Esophagus squamous epithelium (tissue), 5 donors: Measurements from ENCODE around the gene RASA3. TPM values are rescaled to one million over a fixed set of nuclear protein-coding genes. Genes with fewer than 3 reads are reported as not detected.

Experiments
- DNase-seq: peaks from one replicate; lab custom pipeline; 2025; lab: John Stamatoyannopoulos, UW
- H3K27ac ChIP-seq, 4 donors: fragments of 200-600 bp; sonication (generic); one replicate each; pipeline ENCODE4 v1.5.1; 2016 to 2019; ENCODE audit warnings: mild to moderate bottlenecking in 1 of 4
- H3K27me3 ChIP-seq, 4 donors: fragments of 200-600 bp; sonication (generic); 1 replicate in 3 of 4; 2 replicates in 1 of 4; pipeline versions ENCODE4 v1.5.1 to v1.6.0; 2017 to 2021; ENCODE audit warnings: antibody characterized with exemption in 1 of 4
- H3K36me3 ChIP-seq, 3 donors: fragments of 200-600 bp; sonication (generic); one replicate each; pipeline ENCODE4 v1.5.1; 2016 to 2019
- H3K4me1 ChIP-seq, 3 donors: fragments of 200-600 bp; sonication (generic); one replicate each; pipeline ENCODE4 v1.5.1; 2017 to 2019
- H3K4me3 ChIP-seq, 4 donors: fragments of 200-600 bp; sonication (generic); 1 replicate in 3 of 4; 2 replicates in 1 of 4; pipeline ENCODE4 v1.5.1; 2016 to 2019; ENCODE audit warnings: mild to moderate bottlenecking in 2 of 4, moderate library complexity in 1 of 4
- H3K9me3 ChIP-seq, 3 donors: fragments of 200-600 bp; sonication (generic); one replicate each; pipeline ENCODE4 v1.5.1; 2016 to 2019
- POLR2A ChIP-seq, 4 donors: fragments of 450-650 bp; IDR thresholded peaks; one replicate each; pipeline ENCODE4 v1.6.1; 2017; ENCODE audit warnings: antibody characterized with exemption in 4 of 4, mild to moderate bottlenecking in 4 of 4, moderate library complexity in 3 of 4
- WGBS, 2 donors: methylation state at CpG; one replicate each; pipeline ENCODE4 v1.1.5; 2018; 5-methylcytosine and 5-hydroxymethylcytosine counted together
- intact Hi-C: fragments of 100-400 bp; cut with DNase I; formaldehyde crosslinking; loops from one replicate; pipeline ENCODE4 v1.15.0; 2022
- total RNA-seq, 4 donors: library from RNA; depleted of rRNA; stranded (reverse); fragments of >200 nt; gene quantifications; one replicate each; pipeline ENCODE4 v1.1.0, GENCODE V29; 2016
- TF ChIP-seq, protein P1 (sequence below), 6 experiments: fragments of 450-650 bp in 4 of 6; fragments of 200-600 bp in 2 of 6; sonication (generic) in 2 of 6; IDR thresholded peaks; one replicate each; pipeline ENCODE4 v1.5.1; 2016 to 2019; ENCODE audit warnings: antibody characterized with exemption in 6 of 6, mild to moderate bottlenecking in 4 of 6, moderate library complexity in 4 of 6
- donor health status: DM: yes; HTN: yes; CAD: no.

The RASA3 gene
- total RNA-seq, 4 donors from 2014 or later, result 1.4 to 8.8 (median 3.1) TPM

- DNase-seq, result no peak
- peaks cover 0 to 12% (median 0%) of the 10 kb centered on the region in 3 donors for H3K36me3 ChIP-seq
- H3K4me3 ChIP-seq, result no peak overlapping the region
- peaks cover 14 to 36% (median 22%) of the 10 kb centered on the region in 3 donors for H3K4me1 ChIP-seq
- no peak for TF ChIP-seq POLR2A (IDR thresholded peaks at IDR 0.05)
- TF ChIP-seq, protein P1, sequence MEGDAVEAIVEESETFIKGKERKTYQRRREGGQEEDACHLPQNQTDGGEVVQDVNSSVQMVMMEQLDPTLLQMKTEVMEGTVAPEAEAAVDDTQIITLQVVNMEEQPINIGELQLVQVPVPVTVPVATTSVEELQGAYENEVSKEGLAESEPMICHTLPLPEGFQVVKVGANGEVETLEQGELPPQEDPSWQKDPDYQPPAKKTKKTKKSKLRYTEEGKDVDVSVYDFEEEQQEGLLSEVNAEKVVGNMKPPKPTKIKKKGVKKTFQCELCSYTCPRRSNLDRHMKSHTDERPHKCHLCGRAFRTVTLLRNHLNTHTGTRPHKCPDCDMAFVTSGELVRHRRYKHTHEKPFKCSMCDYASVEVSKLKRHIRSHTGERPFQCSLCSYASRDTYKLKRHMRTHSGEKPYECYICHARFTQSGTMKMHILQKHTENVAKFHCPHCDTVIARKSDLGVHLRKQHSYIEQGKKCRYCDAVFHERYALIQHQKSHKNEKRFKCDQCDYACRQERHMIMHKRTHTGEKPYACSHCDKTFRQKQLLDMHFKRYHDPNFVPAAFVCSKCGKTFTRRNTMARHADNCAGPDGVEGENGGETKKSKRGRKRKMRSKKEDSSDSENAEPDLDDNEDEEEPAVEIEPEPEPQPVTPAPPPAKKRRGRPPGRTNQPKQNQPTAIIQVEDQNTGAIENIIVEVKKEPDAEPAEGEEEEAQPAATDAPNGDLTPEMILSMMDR (IDR thresholded peaks at IDR 0.05), result no peak
- H3K9me3 ChIP-seq, result no peaks in the 10 kb centered on the region
- H3K27me3 ChIP-seq, result peaks cover 0 to 34% (median 0%) of the 10 kb centered on the region in 4 donors
- H3K27ac ChIP-seq, result no peak overlapping the region
- intact Hi-C loops, result no loop called here
- WGBS, 2 donors, result 91 to 92% methylated on average over 17 to 24 of the region's 29 CpGs
Observed at GRCh38 chr13:114074671-114075315, 57.6 kb downstream of the RASA3 start.

DNA sequence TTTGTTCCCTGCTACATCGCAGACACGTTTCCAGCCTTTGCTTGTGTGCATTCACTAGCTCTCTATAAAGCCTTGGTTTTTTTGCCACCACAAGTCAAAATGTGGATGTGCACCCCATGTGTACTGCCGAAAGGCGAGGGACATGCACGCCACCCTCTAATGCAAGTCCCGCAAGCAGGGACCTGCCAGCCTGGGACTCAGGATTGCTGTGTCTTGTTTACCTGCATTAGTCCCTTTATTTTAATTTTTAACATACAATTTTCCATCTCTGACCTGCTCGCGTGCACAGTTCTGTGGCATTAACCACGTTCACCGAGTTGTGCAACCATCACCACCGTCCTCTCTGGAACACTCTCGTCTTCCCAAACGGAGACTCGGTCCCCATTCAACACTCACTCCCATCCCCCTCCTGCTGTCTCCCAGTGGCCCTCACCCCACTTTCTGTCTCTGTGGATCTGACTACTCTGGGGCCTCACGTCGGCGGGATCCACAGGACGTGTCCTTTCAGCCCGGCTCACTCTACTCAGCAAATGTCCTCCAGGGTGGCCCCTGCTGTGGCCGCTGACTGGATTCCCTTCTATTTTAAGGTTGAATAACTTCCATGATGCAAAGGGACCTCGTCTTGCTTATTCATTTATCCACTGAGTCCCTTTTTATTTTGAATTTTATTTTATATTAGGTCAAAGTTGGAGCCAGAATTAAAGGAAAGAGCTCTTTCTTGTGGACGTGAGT lies 58.4 kb downstream of the RASA3 start:
- Histone ChIP-seq H3K4me1 (peaks cover 11 to 32% (median 20%) of the 10 kb centered on the region in 3 donors), H3K9me3 (no peaks in the 10 kb centered on the region), H3K27ac (no peak overlapping the region), H3K36me3 (peaks cover 0 to 12% (median 0%) of the 10 kb centered on the region in 3 donors), H3K4me3 (no peak overlapping the region), H3K27me3 (peaks cover 0 to 32% (median 0%) of the 10 kb centered on the region in 4 donors)
- WGBS, 2 donors, result 88 to 89% methylated on average over 22 of the region's 22 CpGs
- no peak for DNase-seq
- TF ChIP-seq, protein P1 (IDR thresholded peaks at IDR 0.05), result no peak
- TF ChIP-seq POLR2A (IDR thresholded peaks at IDR 0.05), result no peak
- intact Hi-C loops, result no loop called here

DNA sequence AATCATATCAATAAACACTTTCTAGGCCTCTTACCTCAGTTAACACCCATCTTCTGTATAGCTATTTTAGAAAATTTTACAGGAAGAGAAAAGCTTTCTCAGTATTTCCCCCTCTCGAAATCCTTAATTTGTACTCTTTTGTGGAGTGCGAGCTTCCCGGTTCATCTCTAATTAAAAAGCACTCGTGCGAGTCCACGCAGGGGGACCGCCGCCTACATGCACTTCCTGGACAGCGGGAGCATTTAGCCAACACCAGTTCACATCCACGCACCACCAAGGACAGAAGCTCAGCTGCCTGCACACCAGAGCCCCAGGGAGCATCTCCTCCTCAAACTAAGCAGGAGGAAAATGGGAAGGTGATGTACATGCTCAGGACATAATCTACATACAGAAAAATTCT lies 60.0 kb downstream of the RASA3 start:
- TF ChIP-seq, protein P1 (IDR thresholded peaks at IDR 0.05), result no peak
- no peak for TF ChIP-seq POLR2A (IDR thresholded peaks at IDR 0.05)
- Histone ChIP-seq H3K27me3 (peaks cover 0 to 37% (median 0%) of the 10 kb centered on the region in 4 donors), H3K27ac (no peak overlapping the region), H3K4me3 (no peak overlapping the region), H3K9me3 (no peaks in the 10 kb centered on the region), H3K36me3 (peaks cover 0 to 12% (median 0%) of the 10 kb centered on the region in 3 donors), H3K4me1 (peaks cover 0 to 32% (median 22%) of the 10 kb centered on the region in 3 donors)
- intact Hi-C loops, result no loop called here
- DNase-seq, result no peak
- 75 to 88% methylated on average over 10 of the region's 10 CpGs for WGBS, 2 donors

- Histone ChIP-seq H3K36me3 (peaks cover 0 to 12% (median 0%) of the 10 kb centered on the region in 3 donors), H3K27ac (peak overlapping the region in 3 of 4 donors; percentile 13 to 55 (median 14)), H3K27me3 (peaks cover 0 to 32% (median 0%) of the 10 kb centered on the region in 4 donors), H3K4me1 (peaks cover 0 to 32% (median 26%) of the 10 kb centered on the region in 3 donors), H3K4me3 (no peak overlapping the region), H3K9me3 (no peaks in the 10 kb centered on the region)
- TF ChIP-seq, protein P1 (IDR thresholded peaks at IDR 0.05), result no peak
- no peak for TF ChIP-seq POLR2A (IDR thresholded peaks at IDR 0.05)
- 64 to 73% methylated on average over 14 of the region's 14 CpGs for WGBS, 2 donors
- DNase-seq, result no peak
- intact Hi-C loops, result no loop called here
Observed at GRCh38 chr13:114071991-114072390, 60.4 kb downstream of the RASA3 start.

DNA sequence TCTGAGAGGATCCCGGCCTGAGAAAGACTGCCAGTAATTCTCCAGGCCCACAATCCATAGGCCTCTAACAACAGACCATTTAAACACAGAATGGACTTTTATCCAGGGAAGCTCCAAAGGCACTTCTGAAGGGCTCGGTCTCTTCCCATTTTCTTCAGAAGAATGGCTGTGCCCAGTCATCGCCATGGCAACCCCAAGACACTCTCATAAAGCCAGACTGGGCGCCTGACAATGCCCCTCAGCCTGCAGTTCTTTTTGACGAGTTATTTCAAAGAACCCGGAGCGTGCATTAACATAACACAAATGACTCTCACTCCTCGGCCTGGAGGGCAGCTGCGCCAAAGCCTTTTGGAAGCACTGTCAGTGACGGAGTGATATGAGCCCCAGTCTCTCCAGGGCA lies 61.0 kb downstream of the RASA3 start:
- DNase-seq, result no peak
- peaks cover 3 to 35% (median 32%) of the 10 kb centered on the region in 3 donors for H3K4me1 ChIP-seq
- intact Hi-C loops, result no loop called here

More for the DNA sequence above, 61.0 kb downstream of the RASA3 start:
- no peak for TF ChIP-seq POLR2A (IDR thresholded peaks at IDR 0.05)
- TF ChIP-seq, protein P1 (IDR thresholded peaks at IDR 0.05), result no peak
- peaks cover 0 to 12% (median 0%) of the 10 kb centered on the region in 3 donors for H3K36me3 ChIP-seq
- peak overlapping the region in 3 of 4 donors; percentile 13 to 55 (median 14) for H3K27ac ChIP-seq
- peaks cover 0 to 27% (median 0%) of the 10 kb centered on the region in 4 donors for H3K27me3 ChIP-seq
- H3K9me3 ChIP-seq, result no peaks in the 10 kb centered on the region
- no peak overlapping the region for H3K4me3 ChIP-seq
- 79 to 81% methylated on average over 9 to 10 of the region's 10 CpGs for WGBS, 2 donors
